Colonic mucosa (tissue), 4 donors: ENCODE data around the gene TCF4. TPM values are rescaled to one million over a fixed set of nuclear protein-coding genes. Genes with fewer than 3 reads are reported as not detected.

Experiments used
- DNase-seq: peaks from one replicate; pipeline ENCODE4 v3.0.0-alpha.2; 2020
- H3K27ac ChIP-seq: fragments of 200-600 bp; one replicate; pipeline ENCODE4 v1.8.0; 2021
- H3K27me3 ChIP-seq: fragments of 200-600 bp; one replicate; pipeline ENCODE4 v1.8.0; 2021
- H3K36me3 ChIP-seq: fragments of 200-600 bp; one replicate; pipeline ENCODE4 v1.8.0; 2021
- H3K4me1 ChIP-seq: fragments of 200-600 bp; one replicate; pipeline ENCODE4 v1.8.0; 2021; ENCODE audit warnings: mild to moderate bottlenecking
- H3K4me3 ChIP-seq: fragments of 200-600 bp; one replicate; pipeline ENCODE4 v1.8.0; 2021
- H3K9ac ChIP-seq, 2 donors: one replicate each; pipeline ENCODE4 v1.7.0; 2013; ENCODE audit warnings: control low read depth in 2 of 2, low read depth in 2 of 2, low read length in 2 of 2
- H3K9me3 ChIP-seq: fragments of 200-600 bp; one replicate; pipeline ENCODE4 v1.8.0; 2021
- CTCF ChIP-seq: fragments of 200-600 bp; IDR thresholded peaks from one replicate; pipeline ENCODE4 v1.8.0; 2022; ENCODE audit warnings: antibody characterized with exemption, mild to moderate bottlenecking
- intact Hi-C: fragments of 100-400 bp; cut with DNase I; formaldehyde crosslinking; loops from one replicate; pipeline ENCODE4 v1.14.1; 2022
- total RNA-seq, 2 donors: library from RNA; stranded (reverse); fragmentation: NEBNext Ultra II Directional in 1 of 2; extraction: Animal tissue kit (Norgen Biotek cat#: 25700) in 1 of 2; gene quantifications; one replicate each; pipeline ENCODE4 v1.2.1, GENCODE V29; 2021
- donor health status: healthy.
- donor health status: DM: no; HTN: no; CAD: no.
- donor health status: DM: no; HTN: no; CAD: no.

The TCF4 gene
- total RNA-seq, 2 donors from 2014 or later = 9.8 to 29.0 TPM

- Histone ChIP-seq H3K4me1 (no peaks in the 10 kb centered on the region), H3K4me3 (no peak overlapping the region), H3K27me3 (no peaks in the 10 kb centered on the region), H3K9me3 (no peaks in the 10 kb centered on the region), H3K9ac (no peak overlapping the region), H3K36me3 (no peaks in the 10 kb centered on the region), H3K27ac (no peak overlapping the region)
- no peak for DNase-seq
- intact Hi-C loops = loop anchor here (10.0 kb wide), 1 partner anchor 178 kb away; the partner anchor contains the start of gene TCF4
- no peak for TF ChIP-seq CTCF
Observed at GRCh38 chr18:55407191-55407590, 180.8 kb downstream of the TCF4 start.

- no peak for TF ChIP-seq CTCF
- no peaks in the 10 kb centered on the region for H3K27me3 ChIP-seq
- H3K36me3 ChIP-seq = no peaks in the 10 kb centered on the region
- intact Hi-C loops = loop anchor here (10.0 kb wide), 1 partner anchor 178 kb away; the partner anchor contains the start of gene TCF4
- no peak for DNase-seq
- no peak overlapping the region for H3K27ac ChIP-seq
- no peaks in the 10 kb centered on the region for H3K9me3 ChIP-seq
- no peak overlapping the region for H3K4me3 ChIP-seq
- no peaks in the 10 kb centered on the region for H3K4me1 ChIP-seq
- H3K9ac ChIP-seq = no peak overlapping the region
Observed at GRCh38 chr18:55406451-55406991, 181.5 kb downstream of the TCF4 start.

GRCh38 chr18:55405893-55406406, 182.0 kb downstream of the TCF4 start:
- no peak for TF ChIP-seq CTCF
- no peak overlapping the region for H3K27ac ChIP-seq
- no peaks in the 10 kb centered on the region for H3K36me3 ChIP-seq
- H3K4me3 ChIP-seq = no peak overlapping the region
- no peaks in the 10 kb centered on the region for H3K27me3 ChIP-seq
- no peak overlapping the region for H3K9ac ChIP-seq
- peak; percentile 47 for DNase-seq
- no peaks in the 10 kb centered on the region for H3K9me3 ChIP-seq
- intact Hi-C loops = loop anchor here (10.0 kb wide), 1 partner anchor 179 kb away; the partner anchor contains the start of gene TCF4
- no peaks in the 10 kb centered on the region for H3K4me1 ChIP-seq

GRCh38 chr18:55405475-55405874, 182.5 kb downstream of the TCF4 start:
- Histone ChIP-seq H3K9me3 (no peaks in the 10 kb centered on the region), H3K36me3 (no peaks in the 10 kb centered on the region), H3K9ac (no peak overlapping the region), H3K4me1 (no peaks in the 10 kb centered on the region), H3K27ac (no peak overlapping the region), H3K4me3 (no peak overlapping the region), H3K27me3 (no peaks in the 10 kb centered on the region)
- no peak for TF ChIP-seq CTCF
- intact Hi-C loops = loop anchor here (10.0 kb wide), 1 partner anchor 179 kb away; the partner anchor contains the start of gene TCF4
- no peak for DNase-seq

- Histone ChIP-seq H3K27ac (no peak overlapping the region), H3K9ac (no peak overlapping the region), H3K27me3 (no peaks in the 10 kb centered on the region), H3K4me3 (no peak overlapping the region), H3K9me3 (no peaks in the 10 kb centered on the region), H3K4me1 (no peaks in the 10 kb centered on the region), H3K36me3 (no peaks in the 10 kb centered on the region)
- intact Hi-C loops = loop anchor here (10.0 kb wide), 1 partner anchor 180 kb away; the partner anchor contains the start of gene TCF4
- DNase-seq = no peak
- TF ChIP-seq CTCF = no peak
Observed at GRCh38 chr18:55404832-55405465, 183.0 kb downstream of the TCF4 start.
